Upper lobe of left lung (tissue), 4 donors: Measurements from ENCODE around the gene TTC39C.

Experiments used
- CTCF ChIP-seq, 6 experiments: fragments of 450-650 bp in 4 of 6; fragments of 200-600 bp in 2 of 6; sonication (generic) in 2 of 6; IDR thresholded peaks; one replicate each; pipeline ENCODE4 v1.5.1; 2016 to 2019; ENCODE audit warnings: antibody characterized with exemption in 6 of 6
- POLR2A ChIP-seq, 4 donors: fragments of 450-650 bp; IDR thresholded peaks; one replicate each; pipeline ENCODE4 v1.5.1; 2016 to 2017; ENCODE audit warnings: antibody characterized with exemption in 4 of 4, mild to moderate bottlenecking in 2 of 4
- POLR2AphosphoS5 ChIP-seq, 2 donors: sonication (generic); formaldehyde crosslinking; IDR thresholded peaks; one replicate each; pipeline ENCODE4 v1.5.1; 2017; ENCODE audit warnings: antibody characterized with exemption in 2 of 2

- TF ChIP-seq CTCF (IDR thresholded peaks at IDR 0.05) (no peak), POLR2A (IDR thresholded peaks at IDR 0.05) (no peak), POLR2AphosphoS5 (IDR thresholded peaks at IDR 0.05) (no peak)
These were observed 113.2 kb downstream of the TTC39C start for GRCh38 chr18:24127735-24128134.
